Tibial artery (tissue), 4 donors: ENCODE measurements around the gene CSNK1G2.

Source experiments
- DNase-seq, 2 donors: peaks; one replicate each; pipeline ENCODE4 v3.0.0-alpha.2; 2019
- H3K27ac ChIP-seq, 2 donors: fragments of 200-600 bp; sonication (generic) in 1 of 2; 1 replicate in 1 of 2; 2 replicates in 1 of 2; pipeline ENCODE4 v1.5.1; 2018 to 2019; ENCODE audit warnings: mild to moderate bottlenecking in 1 of 2
- H3K27me3 ChIP-seq, 2 donors: fragments of 200-600 bp; sonication (generic) in 1 of 2; one replicate each; pipeline versions ENCODE4 v1.5.1 to v1.6.0; 2016 to 2019
- H3K36me3 ChIP-seq, 3 donors: fragments of 200-600 bp; sonication (generic) in 2 of 3; one replicate each; pipeline ENCODE4 v1.5.1; 2016 to 2019; ENCODE audit warnings: mild to moderate bottlenecking in 2 of 3
- H3K4me1 ChIP-seq, 4 donors: fragments of 200-600 bp; sonication (generic) in 2 of 4; 1 replicate in 3 of 4; 2 replicates in 1 of 4; pipeline ENCODE4 v1.5.1; 2016 to 2019
- H3K4me3 ChIP-seq, 2 donors: fragments of 200-600 bp; sonication (generic) in 1 of 2; 1 replicate in 1 of 2; 2 replicates in 1 of 2; pipeline ENCODE4 v1.5.1; 2018 to 2019; ENCODE audit warnings: mild to moderate bottlenecking in 2 of 2
- H3K9me3 ChIP-seq, 3 donors: fragments of 200-600 bp; sonication (generic) in 1 of 3; one replicate each; pipeline ENCODE4 v1.5.1; 2016 to 2019
- intact Hi-C: fragments of 100-400 bp; cut with DNase I; formaldehyde crosslinking; loops from one replicate; pipeline ENCODE4 v1.15.0; 2023; ENCODE audit warnings: low total_unique reads
- TF ChIP-seq, protein P1 (sequence below), 2 experiments: fragments of 200-600 bp in 1 of 2; fragments of 450-650 bp in 1 of 2; IDR thresholded peaks; one replicate each; pipeline ENCODE4 v1.5.1; 2017 to 2019; ENCODE audit warnings: antibody characterized with exemption in 2 of 2, mild to moderate bottlenecking in 1 of 2, moderate library complexity in 1 of 2

CSNK1G2 gene

DNA sequence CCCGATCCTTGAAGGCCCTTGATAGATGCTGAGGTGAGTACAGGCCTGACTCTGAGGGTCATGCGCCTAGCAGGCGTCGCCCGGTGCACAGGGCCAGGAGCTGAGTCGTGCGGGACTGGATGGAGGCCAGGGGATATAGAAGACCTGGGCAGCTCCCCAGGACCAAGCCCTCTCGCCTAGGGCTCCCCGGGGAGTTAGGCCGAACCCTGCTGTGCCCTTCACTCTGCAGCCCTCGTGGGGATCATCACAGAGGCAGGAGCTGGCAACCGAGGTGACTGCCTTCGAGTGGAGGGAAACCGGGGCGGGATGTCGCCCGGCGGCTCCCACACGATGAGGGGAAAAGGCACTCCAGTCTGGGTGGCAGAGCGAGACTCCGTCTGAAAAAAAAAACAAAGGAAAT lies 11.7 kb downstream of the CSNK1G2 start:
- TF ChIP-seq, protein P1, sequence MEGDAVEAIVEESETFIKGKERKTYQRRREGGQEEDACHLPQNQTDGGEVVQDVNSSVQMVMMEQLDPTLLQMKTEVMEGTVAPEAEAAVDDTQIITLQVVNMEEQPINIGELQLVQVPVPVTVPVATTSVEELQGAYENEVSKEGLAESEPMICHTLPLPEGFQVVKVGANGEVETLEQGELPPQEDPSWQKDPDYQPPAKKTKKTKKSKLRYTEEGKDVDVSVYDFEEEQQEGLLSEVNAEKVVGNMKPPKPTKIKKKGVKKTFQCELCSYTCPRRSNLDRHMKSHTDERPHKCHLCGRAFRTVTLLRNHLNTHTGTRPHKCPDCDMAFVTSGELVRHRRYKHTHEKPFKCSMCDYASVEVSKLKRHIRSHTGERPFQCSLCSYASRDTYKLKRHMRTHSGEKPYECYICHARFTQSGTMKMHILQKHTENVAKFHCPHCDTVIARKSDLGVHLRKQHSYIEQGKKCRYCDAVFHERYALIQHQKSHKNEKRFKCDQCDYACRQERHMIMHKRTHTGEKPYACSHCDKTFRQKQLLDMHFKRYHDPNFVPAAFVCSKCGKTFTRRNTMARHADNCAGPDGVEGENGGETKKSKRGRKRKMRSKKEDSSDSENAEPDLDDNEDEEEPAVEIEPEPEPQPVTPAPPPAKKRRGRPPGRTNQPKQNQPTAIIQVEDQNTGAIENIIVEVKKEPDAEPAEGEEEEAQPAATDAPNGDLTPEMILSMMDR (IDR thresholded peaks at IDR 0.05): no peak
- Histone ChIP-seq H3K4me1 (peaks cover 0 to 14% (median 0%) of the 10 kb centered on the region in 4 donors), H3K36me3 (peaks cover 0 to 45% (median 0%) of the 10 kb centered on the region in 3 donors), H3K9me3 (no peaks in the 10 kb centered on the region), H3K4me3 (no peak overlapping the region), H3K27ac (no peak overlapping the region), H3K27me3 (no peaks in the 10 kb centered on the region)
- DNase-seq: no peak
- intact Hi-C loops: no loop called here

DNA sequence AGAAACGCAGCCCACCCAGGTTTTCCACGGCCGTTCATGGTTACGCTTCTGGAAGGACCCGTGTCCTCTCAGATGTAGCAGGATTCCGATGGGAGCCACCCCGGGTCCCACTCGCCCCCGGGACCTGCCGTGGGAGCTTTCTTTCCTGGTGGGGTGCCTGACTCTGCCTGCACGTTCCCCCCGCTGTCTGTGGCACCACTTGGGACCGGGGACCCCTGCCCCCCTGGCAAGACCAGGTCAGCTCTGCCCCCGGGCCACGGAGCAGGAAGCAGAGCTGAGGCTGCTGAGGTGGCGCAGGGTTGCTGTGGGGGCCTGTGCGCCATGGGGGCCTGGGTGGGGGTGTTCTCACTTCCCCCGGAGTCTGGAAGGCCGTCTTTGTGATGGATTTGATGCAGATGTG lies 12.1 kb downstream of the CSNK1G2 start:
- intact Hi-C loops: no loop called here
- H3K27me3 ChIP-seq: no peaks in the 10 kb centered on the region
- no peaks in the 10 kb centered on the region for H3K9me3 ChIP-seq
- H3K36me3 ChIP-seq: peaks cover 0 to 45% (median 0%) of the 10 kb centered on the region in 3 donors
- H3K4me1 ChIP-seq: peaks cover 0 to 14% (median 0%) of the 10 kb centered on the region in 4 donors
- TF ChIP-seq, protein P1 (IDR thresholded peaks at IDR 0.05): no peak
- H3K4me3 ChIP-seq: no peak overlapping the region
- H3K27ac ChIP-seq: no peak overlapping the region
- no peak for DNase-seq

- H3K4me3 ChIP-seq: no peak overlapping the region
- DNase-seq: no peak
- no peaks in the 10 kb centered on the region for H3K9me3 ChIP-seq
- H3K27ac ChIP-seq: no peak overlapping the region
- intact Hi-C loops: no loop called here
- TF ChIP-seq, protein P1 (IDR thresholded peaks at IDR 0.05): no peak
- peaks cover 0 to 44% (median 0%) of the 10 kb centered on the region in 3 donors for H3K36me3 ChIP-seq
- peaks cover 0 to 14% (median 0%) of the 10 kb centered on the region in 4 donors for H3K4me1 ChIP-seq
- H3K27me3 ChIP-seq: no peaks in the 10 kb centered on the region
These were observed 12.6 kb downstream of the CSNK1G2 start for GRCh38 chr19:1953441-1954094.

- Histone ChIP-seq H3K36me3 (peaks cover 0 to 36% (median 0%) of the 10 kb centered on the region in 3 donors), H3K27me3 (no peaks in the 10 kb centered on the region), H3K4me1 (peaks cover 0 to 14% (median 0%) of the 10 kb centered on the region in 4 donors), H3K27ac (no peak overlapping the region), H3K4me3 (no peak overlapping the region), H3K9me3 (no peaks in the 10 kb centered on the region)
- TF ChIP-seq, protein P1 (IDR thresholded peaks at IDR 0.05): no peak
- no peak for DNase-seq
- intact Hi-C loops: no loop called here
These were observed 13.6 kb downstream of the CSNK1G2 start for GRCh38 chr19:1954532-1954933.

- no peak overlapping the region for H3K4me3 ChIP-seq
- no peak for DNase-seq
- intact Hi-C loops: no loop called here
These were observed 14.5 kb downstream of the CSNK1G2 start for GRCh38 chr19:1955171-1956121.

More at GRCh38 chr19:1955171-1956121, 14.5 kb downstream of the CSNK1G2 start:
- TF ChIP-seq, protein P1 (IDR thresholded peaks at IDR 0.05): no peak
- peaks cover 0 to 14% (median 0%) of the 10 kb centered on the region in 4 donors for H3K4me1 ChIP-seq
- H3K9me3 ChIP-seq: no peaks in the 10 kb centered on the region
- H3K27me3 ChIP-seq: no peaks in the 10 kb centered on the region
- peaks cover 0 to 29% (median 0%) of the 10 kb centered on the region in 3 donors for H3K36me3 ChIP-seq
- H3K27ac ChIP-seq: no peak overlapping the region
